Effector memory CD4-positive, alpha-beta T cell (primary cell): Measurements from ENCODE around the gene BTBD10.

ENCODE experiments used
- DNase-seq, 3 donors: peaks; one replicate each; pipeline ENCODE4 v3.0.0-alpha.2; 2020
- H3K27ac ChIP-seq: 2 replicates; pipeline ENCODE4 v1.7.0; 2013; ENCODE audit warnings: mild to moderate bottlenecking, low read length, moderate library complexity; ENCODE audit not compliant: insufficient read depth, poor library complexity, severe bottlenecking
- H3K27me3 ChIP-seq: replicated peaks from 2 replicates; pipeline ENCODE4 v1.7.0; 2013; ENCODE audit warnings: mild to moderate bottlenecking, low read length; ENCODE audit not compliant: insufficient read depth, control insufficient read depth, poor library complexity, severe bottlenecking
- H3K36me3 ChIP-seq: 2 replicates; pipeline ENCODE4 v1.7.0; 2013; ENCODE audit warnings: mild to moderate bottlenecking, low read length, moderate library complexity; ENCODE audit not compliant: control insufficient read depth, insufficient read depth
- H3K4me1 ChIP-seq: 2 replicates; pipeline ENCODE4 v1.7.0; 2013; ENCODE audit warnings: low read length, mild to moderate bottlenecking; ENCODE audit not compliant: control insufficient read depth, insufficient read depth, poor library complexity, severe bottlenecking
- H3K4me3 ChIP-seq: 2 replicates; pipeline ENCODE4 v1.7.0; 2013; ENCODE audit warnings: low read length, low read depth, mild to moderate bottlenecking; ENCODE audit not compliant: insufficient read depth, poor library complexity, severe bottlenecking
- H3K9me3 ChIP-seq: 2 replicates; pipeline ENCODE4 v1.7.0; 2013; ENCODE audit warnings: mild to moderate bottlenecking, low read length, moderate library complexity; ENCODE audit not compliant: control insufficient read depth
- total RNA-seq, 3 donors: gene quantifications; one replicate each; lab custom pipeline; 2026; lab: John Stamatoyannopoulos, UW

The BTBD10 gene
- 16.8 to 24.4 (median 22.0) reads per million in 3 donors for total RNA-seq

GRCh38 chr11:13462901-13463778, at the start of gene BTBD10:
BTBD10 (minus strand) TSS chr11:13463222; CDS start chr11:13445124, 18,098 bp downstream.
- H3K27me3 ChIP-seq = no peaks in the 10 kb centered on the region
- H3K4me1 ChIP-seq = peaks cover 10% of the 10 kb centered on the region
- H3K9me3 ChIP-seq = no peaks in the 10 kb centered on the region
- H3K36me3 ChIP-seq = no peaks in the 10 kb centered on the region
- H3K27ac ChIP-seq = peak within 1 kb of the TSS; percentile 86
- H3K4me3 ChIP-seq = peak within 1 kb of the TSS; percentile 85
- peak; percentile 84 to 91 (median 90) for DNase-seq

GRCh38 chr11:13503393-13503792, 40.4 kb upstream of the BTBD10 start:
- no peak overlapping the region for H3K27ac ChIP-seq
- H3K9me3 ChIP-seq = no peaks in the 10 kb centered on the region
- DNase-seq = no peak
- H3K27me3 ChIP-seq = no peaks in the 10 kb centered on the region
- H3K4me3 ChIP-seq = no peak overlapping the region
- H3K4me1 ChIP-seq = no peaks in the 10 kb centered on the region
- no peaks in the 10 kb centered on the region for H3K36me3 ChIP-seq

- no peaks in the 10 kb centered on the region for H3K9me3 ChIP-seq
- no peak overlapping the region for H3K27ac ChIP-seq
- H3K4me1 ChIP-seq = no peaks in the 10 kb centered on the region
- DNase-seq = no peak
- no peaks in the 10 kb centered on the region for H3K36me3 ChIP-seq
- H3K4me3 ChIP-seq = no peak overlapping the region
- H3K27me3 ChIP-seq = no peaks in the 10 kb centered on the region
These were observed 39.5 kb upstream of the BTBD10 start for GRCh38 chr11:13502492-13502891.

- Histone ChIP-seq H3K4me1 (no peaks in the 10 kb centered on the region), H3K27ac (no peak within 1 kb of the TSS), H3K36me3 (no peaks in the 10 kb centered on the region), H3K4me3 (no peak within 1 kb of the TSS), H3K27me3 (peaks cover 2% of the 10 kb centered on the region), H3K9me3 (no peaks in the 10 kb centered on the region)
- no peak for DNase-seq
These were observed 32.9 kb upstream of the BTBD10 start, which contains the start of gene PTH for GRCh38 chr11:13495929-13496328. PTH (minus strand) TSS chr11:13495997; CDS start chr11:13492855, 3,142 bp downstream.

DNA sequence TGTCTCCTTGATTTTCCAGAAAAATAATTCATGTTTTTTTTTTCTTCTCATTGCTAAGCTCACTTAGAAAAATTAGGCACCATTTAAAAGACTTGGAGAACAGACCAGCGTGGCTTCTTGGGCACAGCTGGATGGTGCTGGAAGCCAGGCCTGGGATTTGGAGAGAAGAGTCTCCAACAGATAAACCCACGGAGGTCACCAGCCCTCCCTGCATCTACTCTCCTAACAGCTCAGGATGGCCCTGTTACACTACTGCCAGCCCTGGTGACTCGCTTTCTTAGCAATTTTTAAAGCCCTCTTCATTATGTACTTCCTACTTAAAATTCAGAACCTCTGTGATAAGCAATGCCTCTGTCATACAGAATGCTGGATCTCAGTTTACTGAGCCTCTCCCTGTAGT, 31.0 kb upstream of the BTBD10 start:
- no peaks in the 10 kb centered on the region for H3K9me3 ChIP-seq
- H3K27me3 ChIP-seq = peaks cover 2% of the 10 kb centered on the region
- no peak overlapping the region for H3K4me3 ChIP-seq
- no peaks in the 10 kb centered on the region for H3K36me3 ChIP-seq
- H3K27ac ChIP-seq = no peak overlapping the region
- no peaks in the 10 kb centered on the region for H3K4me1 ChIP-seq
- no peak for DNase-seq

DNA sequence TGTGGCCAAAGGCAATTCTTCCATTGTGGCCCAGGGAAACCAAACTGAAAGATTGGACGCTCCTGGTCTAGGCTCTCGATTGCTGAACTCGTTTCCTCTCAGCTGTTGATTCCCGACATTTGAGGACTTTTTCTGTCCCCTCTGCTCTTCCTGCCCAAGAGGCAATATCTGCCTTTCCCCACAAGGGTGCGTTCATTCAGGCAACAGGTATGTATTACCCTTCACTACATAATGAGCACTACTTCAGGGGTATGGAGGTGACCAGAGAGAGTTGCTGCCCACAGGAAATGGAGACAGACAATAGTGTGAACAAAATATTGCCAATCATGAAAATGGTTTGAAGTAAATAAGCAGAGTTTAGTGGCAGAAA, 24.6 kb upstream of the BTBD10 start:
- Histone ChIP-seq H3K36me3 (no peaks in the 10 kb centered on the region), H3K9me3 (no peaks in the 10 kb centered on the region), H3K4me3 (peak overlapping the region; percentile 20), H3K4me1 (peaks cover 4% of the 10 kb centered on the region), H3K27me3 (no peaks in the 10 kb centered on the region), H3K27ac (no peak overlapping the region)
- peak in 1 of 3 donors; percentile 5 for DNase-seq

GRCh38 chr11:13486926-13487660, 24.1 kb upstream of the BTBD10 start:
- Histone ChIP-seq H3K9me3 (no peaks in the 10 kb centered on the region), H3K27ac (no peak overlapping the region), H3K36me3 (no peaks in the 10 kb centered on the region), H3K4me1 (peaks cover 4% of the 10 kb centered on the region), H3K27me3 (no peaks in the 10 kb centered on the region), H3K4me3 (peak overlapping the region; percentile 20)
- DNase-seq = peak in 2 of 3 donors; percentile 43 to 57

DNA sequence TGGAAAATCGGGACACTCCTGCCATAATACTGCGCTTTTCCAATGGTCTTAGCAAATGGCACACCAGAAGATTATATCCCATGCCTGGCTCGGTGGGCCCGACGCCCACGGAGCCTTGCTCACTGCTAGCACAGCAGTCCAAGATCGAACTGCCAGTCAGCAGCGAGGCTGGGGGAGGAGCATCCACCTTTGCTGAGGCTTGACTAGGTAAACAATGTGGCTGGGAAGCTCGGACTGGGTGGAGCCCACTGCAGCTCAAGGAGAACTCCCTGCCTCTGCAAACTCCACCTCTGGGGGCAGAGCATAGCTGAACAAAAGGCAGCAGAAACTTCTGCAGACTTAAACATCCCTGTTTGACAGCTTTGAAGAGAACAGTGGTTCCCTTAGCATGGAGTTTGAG, 17.2 kb upstream of the BTBD10 start:
- no peak for DNase-seq
- peaks cover 4% of the 10 kb centered on the region for H3K27me3 ChIP-seq

GRCh38 chr11:13479688-13480087, 16.7 kb upstream of the BTBD10 start:
- DNase-seq = no peak
- H3K36me3 ChIP-seq = no peaks in the 10 kb centered on the region
- no peaks in the 10 kb centered on the region for H3K9me3 ChIP-seq
- H3K4me3 ChIP-seq = no peak overlapping the region
- peaks cover 4% of the 10 kb centered on the region for H3K27me3 ChIP-seq
- H3K4me1 ChIP-seq = no peaks in the 10 kb centered on the region
- no peak overlapping the region for H3K27ac ChIP-seq

More for the DNA sequence above, 17.2 kb upstream of the BTBD10 start:
- Histone ChIP-seq H3K9me3 (no peaks in the 10 kb centered on the region), H3K36me3 (no peaks in the 10 kb centered on the region), H3K4me3 (no peak overlapping the region), H3K4me1 (no peaks in the 10 kb centered on the region), H3K27ac (no peak overlapping the region)

DNA sequence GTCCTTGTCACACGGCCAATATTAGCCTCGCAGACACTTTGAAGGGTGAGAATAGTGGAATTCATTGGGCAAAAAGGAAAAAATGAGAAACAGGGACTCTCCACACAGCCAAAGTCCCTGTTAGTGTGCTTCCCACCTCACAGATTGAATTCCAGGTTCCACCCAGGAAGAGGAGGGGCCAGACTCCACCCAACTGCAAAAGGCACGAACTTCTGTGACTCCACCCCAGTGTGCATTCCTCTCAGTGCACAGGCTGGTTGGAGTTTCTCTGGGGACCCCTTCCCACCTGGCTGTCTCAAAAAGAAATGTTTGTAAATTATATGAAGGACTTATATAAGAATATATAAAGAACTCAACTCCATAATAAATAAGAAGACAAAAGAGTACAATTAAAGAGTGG, 12.1 kb upstream of the BTBD10 start:
- Histone ChIP-seq H3K4me1 (no peaks in the 10 kb centered on the region), H3K27me3 (peaks cover 4% of the 10 kb centered on the region), H3K36me3 (no peaks in the 10 kb centered on the region), H3K9me3 (no peaks in the 10 kb centered on the region), H3K27ac (no peak overlapping the region), H3K4me3 (no peak overlapping the region)
- no peak for DNase-seq
